Keratinocyte (primary cell): ENCODE measurements around the gene PDZD2.
"Not testable (repeated sequence)": the region's sequence is repeated elsewhere in the genome, so short reads cannot be mapped to it uniquely, and the experiment has no call there.

ENCODE experiments used
- EZH2 ChIP-seq: IDR thresholded peaks from one replicate; pipeline ENCODE4 v1.6.1; 2012; ENCODE audit warnings: inconsistent platforms, mild to moderate bottlenecking, low read length, moderate library complexity
- TF ChIP-seq, protein P1 (sequence below), 3 experiments: IDR thresholded peaks in 1 of 3; conservative IDR thresholded peaks in 1 of 3; optimal IDR thresholded peaks in 1 of 3; 2 replicates in 2 of 3; 3 replicates in 1 of 3; pipeline versions ENCODE3 to v1.5.1; 2011; ENCODE audit warnings: low read length in 3 of 3, mild to moderate bottlenecking in 3 of 3, moderate library complexity in 2 of 3, control low read depth in 1 of 3, inconsistent platforms in 1 of 3; ENCODE audit not compliant: insufficient read depth in 2 of 3; ENCODE audit errors: extremely low read depth in 1 of 3

DNA sequence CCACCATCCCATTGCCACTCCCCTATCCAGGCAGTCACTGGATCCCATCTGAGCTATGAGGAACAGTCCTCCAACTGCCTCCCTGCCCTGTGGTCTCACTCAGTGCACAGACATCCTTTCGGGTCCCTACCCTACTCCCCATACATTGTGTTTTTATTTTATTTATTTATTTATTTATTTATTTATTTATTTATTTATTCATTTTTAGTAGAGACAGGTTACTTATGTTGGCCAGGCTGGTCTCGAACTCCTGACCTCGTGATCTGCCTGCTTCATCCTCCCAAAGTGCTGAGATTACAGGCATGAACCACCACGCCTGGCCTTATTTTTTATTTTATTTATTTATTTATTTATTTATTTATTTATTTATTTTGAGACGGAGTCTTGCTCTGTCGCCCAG, 137.4 kb downstream of the PDZD2 start:
- TF ChIP-seq, protein P1, sequence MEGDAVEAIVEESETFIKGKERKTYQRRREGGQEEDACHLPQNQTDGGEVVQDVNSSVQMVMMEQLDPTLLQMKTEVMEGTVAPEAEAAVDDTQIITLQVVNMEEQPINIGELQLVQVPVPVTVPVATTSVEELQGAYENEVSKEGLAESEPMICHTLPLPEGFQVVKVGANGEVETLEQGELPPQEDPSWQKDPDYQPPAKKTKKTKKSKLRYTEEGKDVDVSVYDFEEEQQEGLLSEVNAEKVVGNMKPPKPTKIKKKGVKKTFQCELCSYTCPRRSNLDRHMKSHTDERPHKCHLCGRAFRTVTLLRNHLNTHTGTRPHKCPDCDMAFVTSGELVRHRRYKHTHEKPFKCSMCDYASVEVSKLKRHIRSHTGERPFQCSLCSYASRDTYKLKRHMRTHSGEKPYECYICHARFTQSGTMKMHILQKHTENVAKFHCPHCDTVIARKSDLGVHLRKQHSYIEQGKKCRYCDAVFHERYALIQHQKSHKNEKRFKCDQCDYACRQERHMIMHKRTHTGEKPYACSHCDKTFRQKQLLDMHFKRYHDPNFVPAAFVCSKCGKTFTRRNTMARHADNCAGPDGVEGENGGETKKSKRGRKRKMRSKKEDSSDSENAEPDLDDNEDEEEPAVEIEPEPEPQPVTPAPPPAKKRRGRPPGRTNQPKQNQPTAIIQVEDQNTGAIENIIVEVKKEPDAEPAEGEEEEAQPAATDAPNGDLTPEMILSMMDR (optimal IDR thresholded peaks at IDR 0.05 in 1 of 3, IDR thresholded peaks at IDR 0.05 in 1 of 3, conservative IDR thresholded peaks at IDR 0.05 in 1 of 3; ENCODE audit: extremely low read depth in 1 of 3, insufficient read depth in 2 of 3, low read length in 3 of 3) = not testable (repeated sequence)
- TF ChIP-seq EZH2 = not testable (repeated sequence)
